ENCODE data around the gene CIAPIN1.

Gene CIAPIN1

GRCh38 chr16:57391708-57392107 is 55.5 kb downstream of the CIAPIN1 start:
- no peak for DNase-seq
- intact Hi-C loops (cut with DNase I; ENCODE audit: low total_unique reads) = no loop called here
- TF ChIP-seq CTCF (IDR thresholded peaks at IDR 0.05) = no peak
- no peak overlapping the region for H3K27ac ChIP-seq
- H3K9me3 ChIP-seq = no peaks in the 10 kb centered on the region
- peaks cover 0 to 25% (median 5%) of the 10 kb centered on the region in 4 donors for H3K4me1 ChIP-seq
- H3K27me3 ChIP-seq = no peaks in the 10 kb centered on the region
- no peak overlapping the region for H3K4me3 ChIP-seq
- no peaks in the 10 kb centered on the region for H3K36me3 ChIP-seq

GRCh38 chr16:57391300-57391699 is 55.9 kb downstream of the CIAPIN1 start:
- H3K27me3 ChIP-seq = no peaks in the 10 kb centered on the region
- peaks cover 0 to 29% (median 9%) of the 10 kb centered on the region in 4 donors for H3K4me1 ChIP-seq
- intact Hi-C loops (cut with DNase I; ENCODE audit: low total_unique reads) = no loop called here
- no peaks in the 10 kb centered on the region for H3K36me3 ChIP-seq
- H3K9me3 ChIP-seq = no peaks in the 10 kb centered on the region
- no peak overlapping the region for H3K4me3 ChIP-seq
- no peak for DNase-seq
- H3K27ac ChIP-seq = no peak overlapping the region
- TF ChIP-seq CTCF (IDR thresholded peaks at IDR 0.05) = no peak

- Histone ChIP-seq H3K27me3 (no peaks in the 10 kb centered on the region), H3K4me1 (peaks cover 0 to 35% (median 13%) of the 10 kb centered on the region in 4 donors), H3K9me3 (no peaks in the 10 kb centered on the region), H3K36me3 (no peaks in the 10 kb centered on the region), H3K27ac (no peak overlapping the region), H3K4me3 (no peak overlapping the region)
- TF ChIP-seq CTCF (IDR thresholded peaks at IDR 0.05) = no peak
- DNase-seq = no peak
- intact Hi-C loops (cut with DNase I; ENCODE audit: low total_unique reads) = no loop called here
Observed at GRCh38 chr16:57390636-57391295, 56.4 kb downstream of the CIAPIN1 start.

- no peaks in the 10 kb centered on the region for H3K36me3 ChIP-seq
- H3K27me3 ChIP-seq = no peaks in the 10 kb centered on the region
- H3K27ac ChIP-seq = no peak overlapping the region
- peaks cover 0 to 35% (median 24%) of the 10 kb centered on the region in 4 donors for H3K4me1 ChIP-seq
- H3K9me3 ChIP-seq = no peaks in the 10 kb centered on the region
- no peak for DNase-seq
- intact Hi-C loops (cut with DNase I; ENCODE audit: low total_unique reads) = no loop called here
- no peak overlapping the region for H3K4me3 ChIP-seq
- TF ChIP-seq CTCF (IDR thresholded peaks at IDR 0.05) = no peak
Observed at GRCh38 chr16:57389087-57389468, 58.1 kb downstream of the CIAPIN1 start.

- no peak for TF ChIP-seq CTCF (IDR thresholded peaks at IDR 0.05)
- intact Hi-C loops (cut with DNase I; ENCODE audit: low total_unique reads) = no loop called here
- H3K9me3 ChIP-seq = no peaks in the 10 kb centered on the region
- peaks cover 0 to 1% (median 0%) of the 10 kb centered on the region in 3 donors for H3K36me3 ChIP-seq
- H3K27me3 ChIP-seq = no peaks in the 10 kb centered on the region
- H3K4me3 ChIP-seq = no peak overlapping the region
- no peak for DNase-seq
- peaks cover 0 to 41% (median 29%) of the 10 kb centered on the region in 4 donors for H3K4me1 ChIP-seq
- no peak overlapping the region for H3K27ac ChIP-seq
Observed at GRCh38 chr16:57388359-57389086, 58.7 kb downstream of the CIAPIN1 start.
